ENCODE results near the gene RAPH1.

Gene RAPH1

GRCh38 chr2:203366639-203367466 is 168.2 kb downstream of the RAPH1 start:
- DNase-seq (ENCODE audit: low read depth in 1 of 2, low spot score in 1 of 2) = no peak

- no peak for DNase-seq (ENCODE audit: low read depth in 1 of 2, low spot score in 1 of 2)
These were observed 173.2 kb downstream of the RAPH1 start for GRCh38 chr2:203361922-203362321.

GRCh38 chr2:203361495-203361894 is 173.6 kb downstream of the RAPH1 start:
- DNase-seq (ENCODE audit: low read depth in 1 of 2, low spot score in 1 of 2) = no peak

GRCh38 chr2:203360833-203361430 is 174.2 kb downstream of the RAPH1 start:
- no peak for DNase-seq (ENCODE audit: low read depth in 1 of 2, low spot score in 1 of 2)

GRCh38 chr2:203359450-203359849 is 175.7 kb downstream of the RAPH1 start:
- DNase-seq (ENCODE audit: low read depth in 1 of 2, low spot score in 1 of 2) = no peak

GRCh38 chr2:203354966-203355365 is 180.1 kb downstream of the RAPH1 start:
- DNase-seq (ENCODE audit: low read depth in 1 of 2, low spot score in 1 of 2) = no peak

- DNase-seq (ENCODE audit: low read depth in 1 of 2, low spot score in 1 of 2) = no peak
These were observed 182.4 kb downstream of the RAPH1 start for GRCh38 chr2:203352604-203353255.

GRCh38 chr2:203347375-203347774 is 187.7 kb downstream of the RAPH1 start:
- DNase-seq (ENCODE audit: low read depth in 1 of 2, low spot score in 1 of 2) = no peak

GRCh38 chr2:203346612-203347011 is 188.5 kb downstream of the RAPH1 start:
- no peak for DNase-seq (ENCODE audit: low read depth in 1 of 2, low spot score in 1 of 2)

- DNase-seq (ENCODE audit: low read depth in 1 of 2, low spot score in 1 of 2) = no peak
These were observed 190.4 kb downstream of the RAPH1 start for GRCh38 chr2:203344667-203345066.
